Uterus (tissue), 4 donors: Measurements from ENCODE around the gene KCNJ14. TPM values are rescaled to one million over a fixed set of nuclear protein-coding genes. Genes with fewer than 3 reads are reported as not detected.
"Not testable (repeated sequence)": the region's sequence is repeated elsewhere in the genome, so short reads cannot be mapped to it uniquely, and the experiment has no call there.

Source experiments
- DNase-seq, 2 donors: peaks; one replicate each; pipeline ENCODE4 v3.0.0-alpha.2; 2019 to 2020
- H3K27ac ChIP-seq, 2 donors: fragments of 200-600 bp; sonication (generic); 1 replicate in 1 of 2; 2 replicates in 1 of 2; pipeline ENCODE4 v1.5.1; 2016 to 2018
- H3K27me3 ChIP-seq, 2 donors: fragments of 200-600 bp; sonication (generic); one replicate each; pipeline ENCODE4 v1.5.1; 2018 to 2019; ENCODE audit warnings: control low read depth in 1 of 2
- H3K36me3 ChIP-seq, 2 donors: fragments of 200-600 bp; sonication (generic); one replicate each; pipeline ENCODE4 v1.5.1; 2019; ENCODE audit warnings: control low read depth in 1 of 2
- H3K4me1 ChIP-seq, 2 donors: fragments of 200-600 bp; sonication (generic); one replicate each; pipeline ENCODE4 v1.5.1; 2018 to 2019; ENCODE audit warnings: control low read depth in 1 of 2
- H3K4me3 ChIP-seq, 2 donors: fragments of 200-600 bp; sonication (generic); 1 replicate in 1 of 2; 2 replicates in 1 of 2; pipeline ENCODE4 v1.5.1; 2018 to 2019; ENCODE audit warnings: mild to moderate bottlenecking in 1 of 2
- H3K9me3 ChIP-seq, 2 donors: fragments of 200-600 bp; sonication (generic); one replicate each; pipeline ENCODE4 v1.5.1; 2019; ENCODE audit warnings: control low read depth in 1 of 2
- POLR2A ChIP-seq, 2 donors: fragments of 450-650 bp; IDR thresholded peaks; one replicate each; pipeline ENCODE4 v1.6.1; 2016; ENCODE audit warnings: antibody characterized with exemption in 2 of 2, mild to moderate bottlenecking in 1 of 2, moderate library complexity in 1 of 2
- intact Hi-C: fragments of 100-400 bp; cut with DNase I; formaldehyde crosslinking; loops from one replicate; pipeline ENCODE4 v1.15.1; 2023; ENCODE audit warnings: low total_unique reads
- total RNA-seq, 4 donors: library from RNA; depleted of rRNA in 3 of 4; stranded (reverse); fragments of >200 nt in 3 of 4; gene quantifications; one replicate each; pipeline versions ENCODE4 v1.1.0 to v1.2.4, GENCODE V29; 2014 to 2023
- TF ChIP-seq, protein P1 (sequence below), 4 experiments: fragments of 200-600 bp in 2 of 4; fragments of 450-650 bp in 2 of 4; sonication (generic) in 2 of 4; IDR thresholded peaks; one replicate each; pipeline ENCODE4 v1.5.1; 2016 to 2019; ENCODE audit warnings: antibody characterized with exemption in 4 of 4, mild to moderate bottlenecking in 2 of 4, moderate library complexity in 1 of 4
- donor health status: DM: yes; HTN: yes; CAD: no.

Gene KCNJ14
- total RNA-seq, 4 donors from 2014 or later: 0.29 to 2.2 (median 1.2) TPM; not detected in 1

DNA sequence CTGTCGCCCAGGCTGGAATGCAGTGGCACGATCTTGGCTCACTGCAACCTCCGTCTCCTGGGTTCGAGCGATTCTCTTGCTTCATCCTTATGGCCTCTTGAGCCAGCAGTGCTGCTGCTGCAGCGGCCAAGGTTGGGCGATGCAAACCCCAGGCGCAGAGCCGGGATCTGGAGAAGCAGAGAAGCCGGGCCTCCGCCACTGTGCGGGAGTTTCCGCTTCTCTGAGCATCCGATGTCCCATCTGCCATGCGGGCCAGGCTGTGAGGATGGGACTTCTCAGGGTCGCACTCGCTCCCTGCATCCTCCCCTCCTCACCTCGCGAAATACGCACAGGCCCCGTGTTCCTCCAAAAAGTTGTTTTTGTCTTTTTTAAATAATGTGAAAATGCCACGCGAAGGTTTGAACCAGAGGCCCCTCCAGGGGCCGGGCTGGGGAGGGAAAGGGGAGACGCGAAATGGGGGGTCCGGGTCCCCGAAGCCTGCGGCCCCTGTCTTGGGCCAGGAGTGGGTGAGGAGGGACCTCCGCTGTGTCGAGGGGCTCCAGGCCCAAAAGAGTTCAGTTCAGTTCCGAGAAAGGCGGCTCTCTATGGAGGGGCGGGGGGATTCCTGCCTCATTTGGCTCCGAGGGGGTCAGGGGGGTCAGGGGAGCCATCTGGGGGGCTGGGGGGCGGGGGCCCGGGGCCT is 29.7 kb downstream of the KCNJ14 start:
- no peaks in the 10 kb centered on the region for H3K27me3 ChIP-seq
- H3K4me1 ChIP-seq: no peaks in the 10 kb centered on the region
- H3K27ac ChIP-seq: no peak overlapping the region
- intact Hi-C loops: no loop called here
- no peak for DNase-seq
- H3K9me3 ChIP-seq: no peaks in the 10 kb centered on the region
- no peaks in the 10 kb centered on the region for H3K36me3 ChIP-seq
- TF ChIP-seq, protein P1, sequence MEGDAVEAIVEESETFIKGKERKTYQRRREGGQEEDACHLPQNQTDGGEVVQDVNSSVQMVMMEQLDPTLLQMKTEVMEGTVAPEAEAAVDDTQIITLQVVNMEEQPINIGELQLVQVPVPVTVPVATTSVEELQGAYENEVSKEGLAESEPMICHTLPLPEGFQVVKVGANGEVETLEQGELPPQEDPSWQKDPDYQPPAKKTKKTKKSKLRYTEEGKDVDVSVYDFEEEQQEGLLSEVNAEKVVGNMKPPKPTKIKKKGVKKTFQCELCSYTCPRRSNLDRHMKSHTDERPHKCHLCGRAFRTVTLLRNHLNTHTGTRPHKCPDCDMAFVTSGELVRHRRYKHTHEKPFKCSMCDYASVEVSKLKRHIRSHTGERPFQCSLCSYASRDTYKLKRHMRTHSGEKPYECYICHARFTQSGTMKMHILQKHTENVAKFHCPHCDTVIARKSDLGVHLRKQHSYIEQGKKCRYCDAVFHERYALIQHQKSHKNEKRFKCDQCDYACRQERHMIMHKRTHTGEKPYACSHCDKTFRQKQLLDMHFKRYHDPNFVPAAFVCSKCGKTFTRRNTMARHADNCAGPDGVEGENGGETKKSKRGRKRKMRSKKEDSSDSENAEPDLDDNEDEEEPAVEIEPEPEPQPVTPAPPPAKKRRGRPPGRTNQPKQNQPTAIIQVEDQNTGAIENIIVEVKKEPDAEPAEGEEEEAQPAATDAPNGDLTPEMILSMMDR (IDR thresholded peaks at IDR 0.05): no peak
- no peak overlapping the region for H3K4me3 ChIP-seq

DNA sequence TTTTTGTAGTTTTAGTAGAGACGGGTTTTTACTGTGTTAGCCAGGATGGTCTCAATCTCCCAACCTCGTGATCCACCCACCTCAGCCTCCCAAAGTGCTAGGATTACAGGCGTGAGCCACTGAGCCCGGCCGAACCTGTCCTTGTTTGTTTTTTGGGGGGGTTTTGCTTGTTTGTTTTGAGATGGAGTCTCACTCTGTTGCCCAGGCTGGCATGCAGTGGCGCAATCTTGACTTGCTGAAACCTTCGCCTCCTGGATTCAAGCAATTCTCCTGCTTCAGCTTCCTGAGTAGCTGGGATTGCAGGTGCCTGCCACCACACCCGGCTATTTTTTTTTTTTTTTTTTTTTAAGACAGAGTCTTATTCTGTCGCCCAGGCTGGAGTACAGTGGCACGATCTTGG is 31.3 kb downstream of the KCNJ14 start:
- intact Hi-C loops, H3K27ac ChIP-seq: not testable (repeated sequence)

DNA sequence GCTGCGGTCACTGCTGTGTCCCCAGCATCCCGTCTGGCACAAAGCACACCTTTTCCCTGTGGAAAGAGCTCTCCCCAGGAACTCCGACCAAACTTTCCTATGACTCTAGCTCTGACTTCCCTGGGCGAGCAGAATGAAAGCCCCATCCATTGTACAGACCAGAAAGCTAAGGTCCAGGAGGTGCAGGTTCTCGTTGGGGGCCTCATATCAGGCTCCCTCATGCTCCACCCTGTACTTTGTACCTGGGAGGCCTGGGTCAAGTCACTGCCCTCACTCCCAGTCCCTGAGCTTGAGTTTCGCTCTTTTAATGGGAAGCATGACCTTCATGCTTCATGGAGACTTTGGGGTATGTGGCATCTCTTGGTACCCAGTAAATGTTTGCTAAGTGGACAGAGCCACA is 32.2 kb downstream of the KCNJ14 start:
- intact Hi-C loops: no loop called here
- Histone ChIP-seq H3K4me3 (no peak overlapping the region), H3K4me1 (peaks cover 0 to 7% of the 10 kb centered on the region in 2 donors), H3K27me3 (no peaks in the 10 kb centered on the region), H3K9me3 (no peaks in the 10 kb centered on the region), H3K36me3 (no peaks in the 10 kb centered on the region), H3K27ac (no peak overlapping the region)
- DNase-seq: no peak
- TF ChIP-seq, protein P1 (IDR thresholded peaks at IDR 0.05): no peak
- TF ChIP-seq POLR2A (IDR thresholded peaks at IDR 0.05): no peak

More for the DNA sequence above, 31.3 kb downstream of the KCNJ14 start:
- not testable (repeated sequence) for H3K27me3 ChIP-seq, H3K36me3 ChIP-seq, DNase-seq, H3K4me1 ChIP-seq, H3K4me3 ChIP-seq, H3K9me3 ChIP-seq

GRCh38 chr19:48487948-48488347 is 32.6 kb downstream of the KCNJ14 start:
- TF ChIP-seq, protein P1 (IDR thresholded peaks at IDR 0.05): no peak
- no peak for TF ChIP-seq POLR2A (IDR thresholded peaks at IDR 0.05)
- peaks cover 0 to 7% of the 10 kb centered on the region in 2 donors for H3K4me1 ChIP-seq
- intact Hi-C loops: no loop called here
- no peak overlapping the region for H3K27ac ChIP-seq
- H3K4me3 ChIP-seq: no peak overlapping the region
- DNase-seq: no peak
- H3K27me3 ChIP-seq: no peaks in the 10 kb centered on the region
- no peaks in the 10 kb centered on the region for H3K9me3 ChIP-seq
- no peaks in the 10 kb centered on the region for H3K36me3 ChIP-seq

GRCh38 chr19:48488478-48488877 is 33.1 kb downstream of the KCNJ14 start:
- DNase-seq, H3K36me3 ChIP-seq, H3K4me3 ChIP-seq, H3K9me3 ChIP-seq, H3K27ac ChIP-seq, H3K4me1 ChIP-seq, intact Hi-C loops, H3K27me3 ChIP-seq: not testable (repeated sequence)

DNA sequence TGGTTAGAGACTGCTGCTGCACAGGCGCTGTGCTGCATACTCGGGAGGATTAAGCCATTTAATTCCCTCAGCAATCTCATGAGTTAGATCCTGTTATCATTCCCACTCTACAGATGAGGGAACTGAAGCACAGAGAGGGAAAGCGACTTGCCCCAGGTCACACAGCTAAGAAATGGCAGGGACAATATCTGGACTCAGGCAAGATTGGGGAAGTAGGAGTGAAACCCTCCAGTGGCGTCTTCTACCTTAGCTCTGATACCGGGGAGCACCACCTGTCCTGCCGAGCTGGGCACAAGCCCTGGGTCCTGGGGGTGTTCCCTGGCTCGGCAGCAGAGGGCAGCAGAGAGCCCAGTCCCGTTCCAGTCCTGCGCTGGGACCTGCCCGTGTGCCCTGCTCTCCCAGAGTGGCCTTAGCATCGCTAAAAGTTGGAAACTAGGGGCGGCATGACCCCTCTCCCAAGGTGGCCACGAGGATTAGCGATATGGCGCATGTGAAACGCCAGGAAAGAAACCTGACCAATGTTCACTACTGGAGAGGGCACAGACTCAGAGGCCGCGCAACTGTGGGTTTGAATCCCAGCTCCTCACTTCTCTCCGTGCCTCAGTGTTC is 34.3 kb downstream of the KCNJ14 start:
- H3K4me3 ChIP-seq: no peak overlapping the region
- H3K4me1 ChIP-seq: peaks cover 0 to 7% of the 10 kb centered on the region in 2 donors
- peak; percentile 64 to 74 for DNase-seq
- H3K36me3 ChIP-seq: no peaks in the 10 kb centered on the region
- H3K27me3 ChIP-seq: no peaks in the 10 kb centered on the region
- no peak for TF ChIP-seq POLR2A (IDR thresholded peaks at IDR 0.05)
- TF ChIP-seq, protein P1 (IDR thresholded peaks at IDR 0.05): peak; percentile 86 to 92 (median 91)
- intact Hi-C loops: loop anchor here (10.0 kb wide), 2 partner anchors 95 to 125 kb away; partner anchors contain the start of genes FAM83E, RPL18 and SPHK2
- H3K27ac ChIP-seq: no peak overlapping the region
- no peaks in the 10 kb centered on the region for H3K9me3 ChIP-seq
